Thymus (tissue), 11 donors: ENCODE data around the gene RTCA. TPM values are rescaled to one million over a fixed set of nuclear protein-coding genes. Genes with fewer than 3 reads are reported as not detected.
"Not testable (repeated sequence)": the region's sequence is repeated elsewhere in the genome, so short reads cannot be mapped to it uniquely, and the experiment has no call there.

Source experiments
- DNase-seq, 9 donors: peaks; one replicate each; pipeline ENCODE4 v3.0.0-alpha.2; 2013; ENCODE audit warnings: low spot score in 9 of 9, low read depth in 6 of 9, missing footprints in 1 of 9
- H3K27ac ChIP-seq, 2 donors: one replicate each; pipeline ENCODE4 v1.5.1; 2013; ENCODE audit warnings: control low read depth in 1 of 2, low read depth in 1 of 2, low read length in 1 of 2, mild to moderate bottlenecking in 1 of 2, moderate library complexity in 1 of 2
- H3K27me3 ChIP-seq, 2 donors: one replicate each; pipeline ENCODE4 v1.5.1; 2013; ENCODE audit warnings: low read length in 1 of 2; ENCODE audit not compliant: control insufficient read depth in 2 of 2, insufficient read depth in 1 of 2
- H3K36me3 ChIP-seq, 2 donors: one replicate each; pipeline ENCODE4 v1.5.1; 2013; ENCODE audit warnings: low read length in 1 of 2, mild to moderate bottlenecking in 1 of 2, moderate library complexity in 1 of 2; ENCODE audit not compliant: control insufficient read depth in 2 of 2, insufficient read depth in 2 of 2
- H3K4me1 ChIP-seq, 2 donors: one replicate each; pipeline ENCODE4 v1.5.1; 2013; ENCODE audit warnings: low read length in 2 of 2; ENCODE audit not compliant: control insufficient read depth in 2 of 2, insufficient read depth in 2 of 2
- H3K4me3 ChIP-seq, 2 donors: one replicate each; pipeline ENCODE4 v1.5.1; 2013; ENCODE audit warnings: low read length in 2 of 2, control low read depth in 1 of 2, mild to moderate bottlenecking in 1 of 2
- H3K9me3 ChIP-seq, 2 donors: one replicate each; pipeline ENCODE4 v1.5.1; 2013; ENCODE audit warnings: low read length in 1 of 2, mild to moderate bottlenecking in 1 of 2; ENCODE audit not compliant: control insufficient read depth in 2 of 2, insufficient read depth in 1 of 2
- WGBS: extraction: QIAGEN DNeasy Blood & Tissue Kit; methylation state at CpG from one replicate; pipeline ENCODE4 v1.1.7; 2013; 5-methylcytosine and 5-hydroxymethylcytosine counted together
- polyA plus RNA-seq: library from polyadenylated mRNA; stranded (reverse); fragments of 200-250 nt; gene quantifications from one replicate; pipeline ENCODE4 v1.2.3, GENCODE V29; 2013
- total RNA-seq: library from RNA; stranded (reverse); fragments of 120-200 nt; gene quantifications from one replicate; pipeline ENCODE4 v1.2.4, GENCODE V29; 2013
- donor health status: healthy.

RTCA gene
- total and polyA plus RNA-seq, 2 donors: 29.5 to 35.3 TPM

DNA sequence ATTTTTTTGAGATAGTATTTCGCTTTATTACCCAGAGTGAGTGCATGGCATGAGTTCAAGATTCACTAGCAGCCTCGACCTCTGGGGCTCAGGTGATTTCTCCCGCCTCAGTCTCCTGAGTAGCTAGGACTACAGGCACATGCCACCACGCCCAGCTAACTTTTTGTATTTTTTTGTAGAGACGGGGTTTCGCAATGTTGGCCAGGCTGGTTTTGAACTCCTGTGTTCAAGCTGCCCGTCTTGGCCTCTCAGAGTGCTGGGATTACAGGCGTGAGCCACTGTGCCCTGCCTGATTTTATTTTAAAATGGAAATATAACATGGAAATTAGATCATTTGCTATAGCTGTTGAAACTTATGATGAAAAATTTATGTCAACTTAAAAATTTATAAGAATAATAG is 30.1 kb downstream of the RTCA start:
- H3K4me3 ChIP-seq: no peak overlapping the region
- no peak for DNase-seq
- 96% methylated on average over 8 of the region's 8 CpGs for WGBS
- no peaks in the 10 kb centered on the region for H3K4me1 ChIP-seq
- H3K9me3 ChIP-seq: no peaks in the 10 kb centered on the region
- no peak overlapping the region for H3K27ac ChIP-seq
- H3K36me3 ChIP-seq: peaks cover 6 to 18% of the 10 kb centered on the region in 2 donors
- H3K27me3 ChIP-seq: no peaks in the 10 kb centered on the region

DNA sequence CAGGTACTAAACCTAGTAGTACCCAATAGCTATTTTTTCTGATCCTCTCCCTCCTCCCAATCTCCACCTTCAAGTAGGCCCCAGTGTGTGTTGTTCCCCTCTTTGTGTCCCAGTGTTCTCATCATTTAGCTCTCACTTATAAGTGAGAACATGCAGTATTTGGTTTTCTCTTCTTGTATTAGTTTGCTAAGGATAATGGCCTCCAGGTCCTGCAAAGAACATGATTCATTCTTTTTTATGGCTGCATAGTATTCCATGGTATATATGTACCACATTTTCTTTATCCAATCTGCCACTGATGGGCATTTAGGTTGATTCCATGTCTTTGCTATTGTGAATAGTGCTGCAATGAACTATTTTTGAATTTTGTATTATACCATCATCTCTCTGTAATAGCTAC is 31.0 kb downstream of the RTCA start:
- H3K27me3 ChIP-seq, H3K4me3 ChIP-seq, H3K9me3 ChIP-seq, H3K27ac ChIP-seq, DNase-seq, H3K4me1 ChIP-seq: not testable (repeated sequence)
- H3K36me3 ChIP-seq: peaks cover 3 to 12% of the 10 kb centered on the region in 2 donors

DNA sequence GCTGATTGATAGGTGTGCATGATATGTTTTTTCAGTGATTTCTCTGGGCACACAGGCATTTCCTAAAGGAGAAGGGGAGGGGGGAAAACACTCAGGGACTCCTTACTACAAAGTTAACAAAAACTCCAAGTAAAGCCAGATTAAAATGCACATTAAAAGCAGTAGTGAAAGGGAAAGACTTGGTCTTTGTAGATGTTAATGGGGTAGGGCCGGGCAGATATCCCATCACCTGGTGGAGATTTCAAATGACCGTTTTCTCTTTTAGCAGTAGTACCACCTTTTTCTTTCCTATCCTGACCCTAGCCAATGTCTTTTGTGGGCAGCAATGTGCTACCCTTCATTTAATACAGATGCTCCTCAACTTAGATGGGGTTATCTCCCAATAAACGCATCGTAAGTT is 32.5 kb downstream of the RTCA start:
- no peak for DNase-seq
- Histone ChIP-seq H3K4me1 (no peaks in the 10 kb centered on the region), H3K4me3 (no peak overlapping the region), H3K9me3 (no peaks in the 10 kb centered on the region), H3K27me3 (no peaks in the 10 kb centered on the region), H3K36me3 (no peaks in the 10 kb centered on the region), H3K27ac (no peak overlapping the region)
- 99% methylated on average over 4 of the region's 4 CpGs for WGBS

DNA sequence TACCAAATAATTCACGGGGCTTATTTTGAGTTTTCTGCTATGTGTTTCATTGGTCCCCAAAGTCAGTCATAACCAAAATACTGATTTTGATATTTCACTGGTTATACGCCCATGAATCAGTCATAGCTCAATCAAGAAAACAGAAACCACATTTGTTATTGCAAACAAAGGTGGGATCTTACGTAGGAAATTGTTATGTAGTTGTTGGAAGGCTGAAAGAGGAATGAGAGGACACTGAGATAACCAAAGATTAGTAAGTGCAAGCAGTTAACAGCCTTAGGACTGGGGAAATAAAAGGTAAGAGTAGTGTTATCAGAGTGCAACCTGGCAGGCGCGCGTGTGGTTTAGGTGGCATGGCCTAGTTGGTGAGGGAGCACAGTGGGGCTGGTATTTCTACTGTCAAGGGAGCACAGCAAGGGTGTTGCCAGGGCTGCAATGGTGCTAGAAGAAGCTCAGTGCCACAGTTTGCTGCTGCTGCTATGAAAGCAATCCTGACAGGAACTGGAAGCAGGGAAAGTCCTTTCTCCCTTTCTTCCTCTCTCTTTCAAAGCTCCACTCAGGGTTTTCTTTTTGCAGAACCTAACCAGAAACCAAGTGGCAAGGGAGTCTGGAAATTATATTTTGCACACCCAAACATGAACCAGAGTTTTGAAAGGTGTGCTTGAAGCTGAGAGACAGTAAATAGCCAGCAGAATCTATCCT is 33.7 kb downstream of the RTCA start:
- Histone ChIP-seq H3K4me3 (no peak overlapping the region), H3K9me3 (no peaks in the 10 kb centered on the region), H3K27ac (no peak overlapping the region), H3K36me3 (no peaks in the 10 kb centered on the region), H3K27me3 (no peaks in the 10 kb centered on the region), H3K4me1 (no peaks in the 10 kb centered on the region)
- 97% methylated on average over 6 of the region's 6 CpGs for WGBS
- DNase-seq: no peak

DNA sequence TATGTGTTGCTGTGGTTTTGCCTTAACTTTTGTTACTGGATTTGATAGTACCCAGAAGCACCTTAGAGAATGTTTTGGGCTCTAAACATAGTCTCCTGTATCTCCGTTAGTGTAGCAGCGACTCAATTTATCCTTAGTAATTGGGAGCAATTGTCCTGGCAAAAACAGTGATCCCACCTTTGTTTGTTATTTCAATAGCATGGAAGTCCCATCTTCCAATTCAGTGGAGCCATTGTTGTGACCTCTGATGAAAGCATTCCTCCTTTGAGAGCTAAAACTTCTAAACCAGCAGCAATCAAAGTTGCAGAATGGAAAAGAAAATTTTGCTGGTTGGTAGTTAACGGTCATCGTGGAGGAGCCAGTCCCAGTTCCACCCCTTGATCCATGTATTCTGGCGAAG is 34.7 kb downstream of the RTCA start:
- H3K36me3 ChIP-seq: no peaks in the 10 kb centered on the region
- WGBS: 99% methylated on average over 5 of the region's 5 CpGs
- no peaks in the 10 kb centered on the region for H3K27me3 ChIP-seq
- no peak overlapping the region for H3K27ac ChIP-seq
- no peak for DNase-seq
- H3K4me1 ChIP-seq: no peaks in the 10 kb centered on the region
- H3K9me3 ChIP-seq: no peaks in the 10 kb centered on the region
- no peak overlapping the region for H3K4me3 ChIP-seq

DNA sequence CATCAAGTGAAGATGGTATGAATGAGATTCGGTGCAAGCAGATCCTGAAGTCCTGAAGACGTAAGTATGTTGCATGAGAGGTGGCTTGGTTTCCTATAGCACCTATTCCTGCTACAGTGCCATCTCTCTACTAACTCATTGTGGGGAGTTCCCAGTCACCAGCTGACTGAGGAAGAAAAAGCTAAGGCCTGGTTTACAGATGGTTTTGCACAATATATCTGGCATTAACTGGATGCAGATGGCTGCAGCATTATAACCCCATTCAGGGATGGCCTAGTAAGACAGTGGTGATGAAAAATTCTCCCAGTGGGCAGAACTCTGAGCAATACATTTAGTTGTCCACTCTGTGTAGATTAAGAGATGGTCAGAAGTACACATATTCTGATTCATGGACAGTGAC is 36.7 kb downstream of the RTCA start:
- WGBS: 97% methylated on average over 2 of the region's 2 CpGs
- no peaks in the 10 kb centered on the region for H3K4me1 ChIP-seq
- H3K9me3 ChIP-seq: no peaks in the 10 kb centered on the region
- DNase-seq: no peak
- no peak overlapping the region for H3K27ac ChIP-seq
- no peaks in the 10 kb centered on the region for H3K27me3 ChIP-seq
- no peaks in the 10 kb centered on the region for H3K36me3 ChIP-seq
- H3K4me3 ChIP-seq: no peak overlapping the region

DNA sequence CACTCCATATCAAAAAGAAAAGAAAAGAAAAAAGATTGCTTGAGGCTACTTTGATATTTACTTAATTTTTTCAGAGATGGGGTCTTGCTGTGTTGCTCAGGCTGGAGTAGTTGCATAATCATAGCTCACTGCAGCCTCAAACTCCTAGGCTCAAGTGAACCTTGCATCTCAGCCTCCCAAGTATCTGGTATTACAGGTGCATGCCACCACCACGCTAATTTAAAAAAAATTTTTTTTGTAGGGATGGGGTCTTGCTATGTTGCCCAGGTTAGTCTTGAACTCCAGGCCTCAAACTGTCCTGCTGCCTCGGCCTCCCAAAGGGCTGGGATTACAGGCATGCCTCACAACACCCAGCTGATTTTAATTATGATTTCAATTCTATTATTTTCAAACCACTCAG is 38.2 kb downstream of the RTCA start:
- no peaks in the 10 kb centered on the region for H3K4me1 ChIP-seq
- WGBS: 97% methylated on average over 2 of the region's 2 CpGs
- H3K27ac ChIP-seq: no peak overlapping the region
- H3K27me3 ChIP-seq: no peaks in the 10 kb centered on the region
- H3K36me3 ChIP-seq: no peaks in the 10 kb centered on the region
- H3K4me3 ChIP-seq: no peak overlapping the region
- H3K9me3 ChIP-seq: no peaks in the 10 kb centered on the region
- DNase-seq: no peak

DNA sequence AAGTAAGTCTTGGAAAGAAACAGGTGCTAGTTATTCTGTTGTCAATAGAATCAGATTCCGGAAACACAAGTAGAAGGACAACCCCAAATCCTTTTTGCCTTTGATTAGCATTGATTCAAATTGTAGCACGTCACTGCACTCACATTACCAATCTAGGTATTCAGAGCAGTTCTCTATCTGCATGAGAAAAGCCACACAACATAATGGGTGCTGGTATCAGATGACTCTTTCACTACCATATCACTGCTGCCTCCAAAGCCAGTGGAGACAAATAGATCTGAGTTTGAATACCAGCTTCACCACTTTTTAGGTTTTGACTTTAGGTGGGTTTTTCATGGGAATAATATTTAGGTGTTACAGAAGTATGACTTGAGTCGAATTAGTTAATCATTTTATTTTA is 38.9 kb downstream of the RTCA start:
- Histone ChIP-seq H3K27ac (no peak overlapping the region), H3K27me3 (no peaks in the 10 kb centered on the region), H3K4me1 (no peaks in the 10 kb centered on the region), H3K36me3 (no peaks in the 10 kb centered on the region), H3K9me3 (no peaks in the 10 kb centered on the region), H3K4me3 (no peak overlapping the region)
- DNase-seq: no peak
- 95% methylated on average over 3 of the region's 3 CpGs for WGBS

DNA sequence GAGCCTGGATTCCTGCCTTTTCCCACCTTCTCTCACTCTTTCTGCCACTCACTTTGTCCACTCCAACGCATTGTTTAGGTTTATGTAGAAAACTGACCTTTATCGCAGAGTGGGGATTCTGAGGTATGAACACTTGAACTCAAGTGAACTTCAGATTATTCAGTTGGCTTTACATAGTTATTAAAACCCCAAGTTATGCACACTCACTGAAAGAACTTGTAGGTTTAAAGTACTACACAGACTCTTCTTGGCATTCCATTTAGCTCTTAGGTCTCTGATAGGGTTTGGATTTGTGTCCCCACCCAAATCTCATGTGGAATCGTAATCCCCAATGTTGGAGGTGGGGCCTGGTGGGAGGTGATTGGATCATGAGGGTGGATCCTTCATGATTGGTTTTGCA is 39.9 kb downstream of the RTCA start:
- no peaks in the 10 kb centered on the region for H3K4me1 ChIP-seq
- 98% methylated on average over 3 of the region's 3 CpGs for WGBS
- H3K27ac ChIP-seq: no peak overlapping the region
- no peaks in the 10 kb centered on the region for H3K36me3 ChIP-seq
- no peaks in the 10 kb centered on the region for H3K9me3 ChIP-seq
- no peak for DNase-seq
- H3K27me3 ChIP-seq: no peaks in the 10 kb centered on the region
- no peak overlapping the region for H3K4me3 ChIP-seq
